Right renal cortex interstitium (tissue), 3 donors: ENCODE results near the gene USP46. TPM values are rescaled to one million over a fixed set of nuclear protein-coding genes. Genes with fewer than 3 reads are reported as not detected.

Source experiments
- DNase-seq, 3 donors: peaks; one replicate each; pipeline ENCODE4 v3.0.0-alpha.2; 2013; ENCODE audit warnings: low read depth in 3 of 3, low spot score in 2 of 3
- polyA plus RNA-seq, 3 donors: library from polyadenylated mRNA; unstranded; fragments of 120-200 nt; gene quantifications; one replicate each; pipeline ENCODE4 v1.2.1, GENCODE V29; 2013; ENCODE audit not compliant: insufficient read length in 3 of 3

The USP46 gene
- polyA plus RNA-seq, 3 donors, result 31.4 to 40.5 (median 32.9) TPM

DNA sequence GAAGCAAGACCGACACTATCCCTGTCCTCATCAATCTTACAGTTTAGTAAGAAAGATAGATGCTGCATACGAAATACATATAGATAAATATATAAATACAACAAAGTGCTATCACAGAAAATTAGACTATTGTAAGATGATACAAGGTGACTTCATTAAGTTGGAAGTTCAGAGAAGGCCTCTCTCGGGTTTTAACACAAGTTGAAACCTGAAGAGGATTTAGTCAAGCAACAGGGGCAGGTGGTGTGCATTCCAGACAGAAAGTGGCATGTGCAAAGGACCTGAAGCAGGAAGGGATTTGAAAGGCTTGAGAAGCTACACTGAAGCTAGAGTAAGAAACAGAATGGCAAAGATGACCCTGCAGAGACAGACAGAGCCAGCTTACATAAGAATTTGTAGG is 36.5 kb downstream of the USP46 start:
- no peak for DNase-seq

DNA sequence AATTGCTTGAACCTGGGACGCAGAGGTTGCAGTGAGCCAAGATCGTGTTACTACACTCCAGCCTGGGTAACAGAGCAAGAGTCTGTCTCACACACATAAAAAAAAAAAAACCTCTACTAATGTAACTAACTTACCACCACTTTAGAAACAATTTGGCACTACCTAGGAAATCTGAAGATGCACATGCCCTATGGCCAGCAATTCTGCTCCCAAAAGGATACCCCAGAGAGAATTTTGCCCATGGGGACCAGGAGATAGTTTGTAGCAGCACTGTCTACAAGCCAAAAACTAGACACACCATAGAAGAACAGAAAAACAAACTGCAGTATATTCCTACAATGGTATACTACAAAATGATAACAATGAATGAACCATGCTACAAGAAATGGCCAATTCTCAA is 37.5 kb downstream of the USP46 start:
- DNase-seq, result no peak

DNA sequence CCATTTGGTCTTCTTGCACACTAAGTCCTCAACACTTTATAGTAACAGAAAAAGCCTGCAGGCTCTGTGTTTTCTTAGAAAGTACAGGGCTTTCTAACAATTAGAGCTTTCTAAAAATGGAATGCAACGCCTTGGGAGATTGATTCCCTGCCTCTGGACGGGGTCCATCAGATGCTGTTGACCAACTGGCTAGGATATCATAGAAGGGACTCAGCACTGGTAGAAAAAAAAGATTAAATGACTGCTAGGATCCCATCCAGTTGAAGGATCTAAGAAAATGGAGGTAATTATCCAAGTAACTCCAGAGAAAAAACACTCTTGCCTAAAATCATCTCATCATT is 39.5 kb downstream of the USP46 start:
- DNase-seq, result no peak

DNA sequence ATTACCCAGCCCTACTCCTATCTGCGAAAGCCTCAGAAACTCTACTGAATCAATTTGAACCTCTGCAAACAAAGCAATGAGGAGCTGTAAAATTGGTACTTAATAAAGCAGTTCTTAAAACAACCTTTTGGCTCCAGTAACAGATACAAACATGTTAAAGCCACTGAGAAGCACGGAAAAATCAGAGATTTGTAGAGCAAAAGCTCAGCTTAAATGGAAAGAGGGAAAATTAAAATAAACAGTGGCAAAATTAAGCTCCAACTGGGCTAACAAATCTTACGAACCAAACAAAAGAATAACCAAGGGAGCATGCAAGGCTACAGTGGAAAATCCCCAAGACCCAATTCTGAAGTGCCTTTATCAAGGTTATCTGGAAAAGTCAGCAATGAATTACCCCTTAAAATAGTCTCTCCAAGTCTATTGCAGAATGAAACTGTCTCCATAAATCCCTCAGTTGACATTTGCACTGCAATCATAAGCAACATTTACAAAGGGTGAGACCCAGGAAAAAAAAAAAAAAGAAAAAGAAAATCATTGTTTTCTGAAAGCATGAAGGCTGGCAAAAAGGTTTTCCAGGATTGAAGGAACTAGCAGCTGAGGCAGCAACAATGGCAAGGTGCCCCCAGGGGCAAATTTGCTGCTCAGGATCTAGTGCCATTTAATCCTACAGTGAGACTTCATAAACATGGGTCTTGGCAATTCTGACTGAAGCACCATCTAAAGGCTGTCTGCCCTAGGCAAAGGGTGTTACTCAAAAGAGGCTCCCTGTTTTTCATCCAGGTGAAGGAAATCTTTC is 40.1 kb downstream of the USP46 start:
- DNase-seq, result no peak

DNA sequence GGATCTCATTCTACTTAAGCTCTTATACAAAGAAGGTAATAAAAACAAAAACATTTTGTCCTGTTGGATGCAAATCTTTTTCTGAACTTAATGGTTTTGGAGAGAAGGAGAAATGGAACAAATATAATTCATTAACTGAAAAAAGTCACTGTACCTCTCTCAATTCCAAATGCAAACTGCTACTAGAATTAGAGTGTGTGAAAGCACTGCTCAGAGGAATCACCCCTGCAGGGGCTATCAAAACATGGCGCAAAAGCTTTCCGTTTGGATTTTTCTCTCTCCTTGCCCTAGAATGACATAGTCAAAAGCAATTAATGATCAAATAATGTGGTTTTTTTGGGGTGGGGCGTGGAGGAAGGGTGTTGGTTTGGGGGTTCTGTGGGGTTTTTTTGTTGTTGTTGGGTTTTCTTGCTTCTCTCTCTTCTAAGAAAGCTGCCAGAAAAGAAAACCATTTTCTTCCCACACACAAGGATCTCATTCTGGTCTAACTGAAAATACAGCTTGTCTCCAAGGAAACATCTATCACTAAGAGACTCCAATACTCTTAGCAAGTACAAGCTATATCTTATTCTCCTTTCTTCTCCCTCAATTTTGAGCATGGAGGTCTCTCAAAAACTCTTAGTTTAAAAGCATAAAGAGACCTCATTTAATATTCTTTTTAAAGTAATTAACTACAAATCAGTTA is 41.6 kb downstream of the USP46 start:
- no peak for DNase-seq

DNA sequence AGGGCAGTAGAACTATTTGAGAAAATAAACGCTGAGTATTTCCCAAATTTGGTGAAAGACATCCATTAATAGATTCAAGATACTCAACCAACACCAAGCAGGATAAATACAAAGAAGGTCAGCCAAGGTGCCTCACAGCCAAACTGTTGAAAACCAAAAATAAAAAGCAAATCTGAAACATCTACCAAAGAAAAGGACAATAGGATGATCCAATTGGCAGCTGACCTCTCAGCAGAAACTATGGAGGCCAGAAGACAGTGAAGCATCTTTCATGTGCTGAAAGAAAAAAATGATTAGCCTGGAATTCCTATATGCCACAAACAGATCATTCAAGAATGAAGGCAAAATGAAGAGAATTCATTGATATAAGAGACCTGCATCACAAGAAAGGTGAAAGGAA is 44.9 kb downstream of the USP46 start:
- DNase-seq, result no peak

DNA sequence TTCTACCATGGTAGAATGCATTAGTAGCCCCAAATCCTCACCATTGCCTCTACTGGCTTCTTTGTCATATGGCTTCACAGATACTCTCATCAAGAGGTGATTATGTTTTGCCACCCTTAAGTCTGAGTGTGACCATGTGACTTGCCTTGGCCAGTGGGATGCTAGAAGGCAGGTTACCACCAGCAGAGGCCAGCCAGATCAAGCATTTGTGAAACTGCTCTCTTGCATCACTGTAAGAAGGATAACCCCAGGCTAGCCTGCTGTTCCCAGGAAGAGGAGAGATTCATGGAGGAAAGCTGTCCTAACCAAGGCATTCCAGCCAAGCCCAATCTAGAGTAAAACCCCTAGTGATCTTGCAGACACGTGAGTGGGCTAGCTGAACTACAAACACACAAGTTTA is 46.8 kb downstream of the USP46 start:
- no peak for DNase-seq

DNA sequence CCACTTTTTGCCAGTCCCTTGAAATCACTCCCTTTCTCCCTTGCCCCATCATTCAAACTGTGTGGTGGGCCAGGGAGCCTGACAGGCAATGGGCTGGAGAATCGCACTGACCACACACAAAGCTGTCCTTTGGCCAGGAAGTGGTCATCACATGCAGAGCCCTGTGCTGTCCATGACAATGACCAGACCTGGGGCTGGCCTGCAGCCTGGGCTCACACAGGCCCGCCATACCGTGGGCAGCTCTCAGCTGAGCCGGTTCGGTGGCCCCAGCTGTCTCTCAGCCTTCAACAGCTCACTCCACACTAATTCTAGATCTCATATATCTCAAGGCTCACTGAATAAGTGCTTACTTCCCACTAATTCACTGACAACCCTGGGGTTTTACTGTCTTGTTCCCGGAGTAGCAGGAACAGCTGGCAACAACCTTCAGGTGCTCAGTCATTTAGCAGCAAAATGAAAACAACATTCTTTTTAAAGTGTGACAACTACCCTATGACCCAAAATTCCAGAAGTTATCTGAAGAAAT is 48.0 kb downstream of the USP46 start:
- DNase-seq, result no peak

DNA sequence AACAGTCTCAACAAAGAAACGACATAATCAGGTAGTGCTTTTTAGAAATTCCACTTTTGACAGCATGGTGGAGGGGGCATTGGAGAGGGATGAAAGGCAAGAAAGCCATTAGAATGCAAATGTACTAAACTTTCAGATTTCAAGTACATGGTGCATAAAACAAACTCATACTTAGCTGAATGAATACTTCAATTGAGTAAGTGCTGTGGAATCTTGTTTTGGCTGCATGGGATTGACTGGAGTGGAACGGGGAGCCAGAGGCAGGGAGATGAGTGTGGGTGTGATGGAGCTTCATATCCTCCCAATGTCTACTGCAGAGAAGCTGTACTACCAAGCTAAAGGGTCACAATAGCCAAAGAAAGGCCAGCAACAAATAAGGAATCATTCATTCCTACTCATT is 52.4 kb downstream of the USP46 start:
- DNase-seq, result no peak

DNA sequence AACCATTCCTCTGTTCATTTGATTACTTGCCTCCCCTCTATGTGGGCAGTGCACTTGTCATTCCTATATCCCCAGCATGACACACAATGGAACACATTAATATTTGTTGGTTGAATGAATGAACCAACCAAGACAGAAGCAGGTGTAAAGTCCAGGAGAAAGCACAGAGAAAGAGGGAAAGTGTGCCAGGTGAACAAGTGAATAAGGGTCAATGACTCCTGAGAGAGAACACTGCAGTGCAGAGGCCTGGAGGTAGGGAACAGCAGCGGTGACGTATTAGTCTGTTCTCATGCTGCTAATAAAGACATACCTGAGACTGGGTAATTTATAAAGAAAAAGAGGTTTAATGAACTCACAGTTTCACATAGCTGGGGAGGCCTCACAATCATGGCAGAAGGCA is 53.1 kb downstream of the USP46 start:
- no peak for DNase-seq

DNA sequence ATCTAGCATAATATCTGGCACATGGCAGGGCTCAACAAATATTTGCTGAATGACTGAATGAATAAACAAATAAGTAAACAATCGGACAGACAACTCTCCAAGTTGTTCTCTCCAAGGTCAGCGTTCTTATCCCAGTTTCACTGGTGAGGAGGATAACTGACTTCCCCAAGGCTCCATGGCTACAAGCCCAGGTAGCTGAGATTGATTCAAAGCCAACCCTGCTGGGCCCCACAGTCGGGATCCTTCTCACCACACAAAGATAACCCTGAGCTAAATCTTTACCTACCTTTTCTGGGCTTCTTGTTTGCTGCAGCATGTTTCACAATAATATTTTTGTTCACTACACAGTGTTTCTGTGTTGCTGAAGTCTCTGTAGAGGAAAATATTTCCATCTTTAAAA is 54.9 kb downstream of the USP46 start:
- DNase-seq, result no peak

DNA sequence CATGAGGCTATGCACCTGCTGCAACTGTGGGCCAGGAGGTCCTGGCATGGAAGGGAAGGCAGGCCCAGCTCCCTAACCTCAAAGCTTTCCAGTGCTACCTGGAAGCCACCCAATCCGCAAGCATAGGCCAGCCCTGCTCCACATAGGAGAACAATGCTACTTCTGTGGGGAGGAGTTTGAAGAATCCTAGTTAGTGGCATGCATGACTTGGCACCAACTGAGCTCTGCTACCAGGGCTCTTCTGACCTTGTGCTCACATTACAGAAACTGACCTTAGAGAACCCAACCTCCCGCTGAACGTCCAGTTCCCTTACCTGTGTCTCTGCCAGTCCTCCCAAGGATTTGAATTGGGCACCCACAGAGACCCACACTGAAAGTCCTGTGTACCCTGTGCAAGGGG is 58.8 kb downstream of the USP46 start:
- DNase-seq, result no peak

DNA sequence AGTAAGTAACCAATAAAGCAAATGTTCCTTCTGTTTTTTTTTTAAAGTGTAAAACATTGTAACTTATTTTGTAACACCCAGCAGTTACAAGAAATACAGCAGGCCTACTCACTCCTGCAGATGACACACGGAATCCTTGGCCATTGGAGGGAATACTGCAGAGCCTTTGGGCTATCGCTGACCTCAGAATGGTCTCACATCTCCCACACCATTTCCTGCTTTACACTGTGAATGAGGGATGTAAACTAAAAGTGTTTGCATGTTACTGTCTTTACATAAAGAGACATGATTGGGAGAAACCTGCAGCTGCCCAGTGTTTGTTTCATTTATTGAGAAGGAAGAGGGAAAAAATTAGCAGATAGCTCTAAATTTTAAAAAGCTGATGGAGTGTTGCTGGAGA is 64.1 kb downstream of the USP46 start:
- no peak for DNase-seq

DNA sequence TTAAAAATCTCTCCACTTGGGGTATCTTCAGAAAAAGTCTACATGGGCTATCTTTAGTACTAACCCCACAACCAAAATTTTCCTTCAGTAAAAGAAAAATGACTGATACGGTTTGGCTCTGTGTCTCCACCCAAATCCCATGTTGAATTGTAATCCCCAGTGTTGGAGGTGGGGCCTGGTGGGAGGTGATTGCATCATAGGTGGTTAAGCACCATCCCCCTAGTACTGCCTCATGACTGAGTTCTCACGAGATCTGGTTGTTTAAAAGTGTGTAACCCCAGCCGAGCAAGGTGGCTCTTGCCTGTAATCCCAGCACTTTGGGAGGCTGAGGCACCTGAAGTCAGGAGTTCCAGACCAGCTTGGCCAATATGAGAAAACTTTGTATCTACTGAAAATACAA is 66.8 kb downstream of the USP46 start:
- DNase-seq, result no peak

DNA sequence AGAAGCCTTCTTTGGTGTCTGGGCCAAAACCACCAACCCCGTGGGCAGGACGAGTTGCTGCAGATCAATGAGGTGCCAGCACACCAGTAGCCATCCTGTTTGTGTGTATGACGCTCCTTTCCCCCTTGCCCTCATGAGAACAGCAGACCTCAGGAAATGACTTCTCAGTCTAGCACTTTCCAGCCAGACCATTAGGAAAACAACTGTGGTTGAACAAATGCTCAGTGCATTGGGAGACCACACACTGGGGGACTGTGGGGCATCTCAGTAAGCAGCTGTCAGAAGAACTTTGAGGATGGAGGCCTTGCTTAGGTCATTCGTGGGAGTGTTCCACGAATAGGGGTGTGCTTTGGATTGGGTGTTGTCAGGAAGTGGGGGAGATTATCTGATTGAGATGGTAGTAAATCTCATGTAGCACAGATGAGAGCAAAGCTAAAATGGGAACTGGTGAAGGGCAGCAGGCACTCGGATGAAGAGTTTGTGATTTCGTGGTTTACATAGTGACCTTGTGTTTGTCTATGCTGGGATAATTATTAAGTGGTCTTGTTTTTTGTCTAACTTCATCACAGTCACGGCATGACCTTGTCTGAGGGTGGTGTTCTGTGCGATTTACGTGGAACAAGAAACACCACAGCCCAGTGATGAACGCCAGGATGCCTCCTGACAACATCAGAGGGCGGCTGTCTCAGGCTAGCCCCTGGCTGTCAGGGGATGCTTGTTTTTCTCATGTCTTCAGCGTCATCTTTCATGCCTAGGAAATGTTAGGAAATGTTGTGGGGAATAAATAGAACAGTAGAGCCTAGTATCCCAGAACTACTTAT is 70.1 kb downstream of the USP46 start:
- DNase-seq, result no peak

DNA sequence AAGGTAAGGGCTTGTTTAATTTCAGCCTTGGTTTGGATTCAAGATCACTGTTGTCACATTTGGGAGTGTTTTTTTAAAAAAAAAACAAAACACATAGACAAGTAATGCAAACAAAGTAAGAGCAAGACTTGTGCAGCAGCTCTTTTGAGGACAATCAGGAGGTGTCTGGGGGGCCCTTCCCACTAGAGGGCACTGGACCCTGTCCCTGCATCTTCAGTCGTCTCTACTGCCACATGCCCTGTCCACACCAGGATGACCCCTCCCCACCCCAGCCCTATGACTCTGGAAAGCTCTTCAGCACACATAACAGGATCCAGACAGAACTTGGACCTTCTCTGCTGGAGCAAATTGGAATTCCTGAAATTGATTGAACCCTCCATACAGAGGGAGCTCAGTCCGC is 71.0 kb downstream of the USP46 start:
- DNase-seq, result no peak

DNA sequence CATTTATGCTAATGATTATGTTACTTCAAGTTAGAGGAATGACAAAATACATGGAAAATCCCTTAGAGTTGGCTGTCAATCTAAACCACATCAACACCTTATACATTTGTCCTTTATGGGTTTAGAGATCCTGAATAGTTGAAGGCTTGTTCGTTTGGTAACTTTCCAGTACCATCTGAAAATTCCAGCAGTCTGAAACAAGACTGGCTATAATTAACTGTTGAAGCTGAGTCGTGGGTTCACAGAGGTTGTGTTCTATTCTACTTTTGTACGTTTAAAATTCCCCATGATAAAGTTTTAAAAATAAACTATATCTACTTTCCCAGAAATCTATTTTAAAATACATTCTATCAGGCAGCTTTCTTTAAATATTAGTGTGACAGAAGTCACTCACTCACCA is 73.0 kb downstream of the USP46 start:
- no peak for DNase-seq

DNA sequence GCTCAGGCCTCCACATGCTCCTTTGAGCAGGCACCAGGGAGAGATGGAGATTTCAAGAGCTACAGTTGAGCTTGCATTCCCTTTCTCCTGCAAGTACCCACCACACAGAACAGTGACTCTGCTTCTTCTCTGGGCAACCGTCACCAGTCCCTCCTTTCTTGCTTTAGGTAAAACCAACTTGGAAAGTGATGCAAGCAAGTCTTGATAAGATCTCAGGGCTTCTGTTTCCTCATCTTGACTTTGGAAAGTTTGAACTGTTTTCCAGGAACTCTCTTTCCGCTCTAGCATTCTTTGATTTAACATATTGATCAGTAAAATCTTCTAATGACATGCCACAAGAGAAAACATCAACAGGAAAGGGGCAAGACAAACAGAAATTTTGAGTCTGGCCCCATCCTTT is 73.7 kb downstream of the USP46 start:
- DNase-seq, result no peak

DNA sequence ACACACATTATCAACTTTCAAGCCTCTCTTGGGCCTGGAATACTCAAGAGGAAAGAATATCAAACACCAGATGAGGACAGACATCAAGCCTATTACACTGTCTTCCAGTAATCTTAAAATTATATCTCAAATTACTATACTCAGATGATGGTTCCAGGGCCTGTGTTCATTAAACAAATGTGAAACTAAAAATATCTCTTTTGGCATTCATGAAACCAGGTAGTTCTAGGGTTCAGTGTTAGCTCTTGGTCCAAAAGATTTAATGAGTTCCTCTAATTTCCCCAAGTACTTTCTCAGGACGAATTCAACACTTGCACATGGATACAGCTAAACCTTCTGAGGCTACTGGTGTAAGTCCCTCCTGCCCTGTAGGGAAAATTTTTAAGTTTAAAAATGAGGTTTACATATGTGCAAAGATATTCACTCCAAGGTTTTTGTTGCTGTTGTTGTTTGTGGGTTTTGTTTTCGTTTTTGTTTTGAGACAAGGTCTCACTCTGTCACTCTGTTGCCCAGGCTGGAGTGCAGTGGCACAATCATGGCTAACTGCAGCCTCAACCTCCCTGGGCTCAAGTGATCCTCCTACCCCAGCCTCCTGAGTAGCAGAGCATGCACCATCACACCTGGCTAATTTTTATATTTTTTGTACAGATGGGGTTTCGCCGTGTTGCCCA is 79.4 kb downstream of the USP46 start:
- no peak for DNase-seq

DNA sequence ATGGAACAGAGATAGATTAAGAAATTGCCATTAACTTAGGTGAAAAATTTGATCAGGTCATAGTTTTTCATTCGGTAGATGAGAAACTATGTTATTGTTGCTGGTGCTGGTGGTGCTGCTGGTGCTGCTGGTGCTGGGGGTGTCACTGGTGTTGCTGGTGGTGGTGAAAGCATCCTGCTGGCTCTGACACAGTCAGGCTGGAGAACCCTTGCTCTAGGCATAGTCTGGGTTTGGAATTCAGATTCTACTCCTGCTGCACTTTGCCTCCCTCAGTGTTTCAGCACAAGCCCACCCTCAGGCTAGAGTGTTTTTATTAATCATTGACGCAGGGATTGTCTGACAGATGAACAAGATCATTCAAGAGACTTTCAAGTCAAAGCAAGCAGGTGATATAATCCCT is 80.2 kb downstream of the USP46 start:
- DNase-seq, result no peak

DNA sequence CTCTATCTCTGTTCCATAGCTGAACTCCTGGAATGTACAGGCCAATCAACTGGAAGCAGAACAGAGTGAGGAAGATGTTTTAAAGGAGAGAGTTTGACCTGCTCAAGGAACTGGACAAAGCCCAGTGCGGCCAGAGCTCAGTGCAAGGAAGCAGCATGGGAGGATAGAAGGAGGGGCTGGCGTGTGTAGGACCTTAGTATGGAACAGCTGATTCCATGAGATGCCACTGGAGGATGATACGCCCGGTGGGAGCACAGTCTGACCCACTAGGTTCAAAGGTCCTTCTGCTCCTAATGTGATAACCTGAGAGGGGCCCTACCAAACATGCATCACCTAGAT is 81.5 kb downstream of the USP46 start:
- DNase-seq, result no peak
